Kidney epithelial cell (primary cell): ENCODE data around the gene CD274. TPM values are rescaled to one million over a fixed set of nuclear protein-coding genes. Genes with fewer than 3 reads are reported as not detected.
"Not testable (repeated sequence)": the region's sequence is repeated elsewhere in the genome, so short reads cannot be mapped to it uniquely, and the experiment has no call there.

Source experiments
- DNase-seq: peaks from one replicate; pipeline ENCODE4 v3.0.0-alpha.2; 2010; ENCODE audit warnings: low read depth
- H3K27me3 ChIP-seq: 2 replicates; pipeline ENCODE4 v1.6.0; 2011; ENCODE audit warnings: low read length; ENCODE audit not compliant: control insufficient read depth, insufficient read depth
- H3K36me3 ChIP-seq: 2 replicates; pipeline ENCODE4 v1.5.1; 2011; ENCODE audit warnings: low read length; ENCODE audit not compliant: control insufficient read depth, insufficient read depth
- H3K4me3 ChIP-seq: 2 replicates; pipeline ENCODE4 v1.5.1; 2011; ENCODE audit warnings: low read depth, mild to moderate bottlenecking, control low read depth, low read length
- total RNA-seq: library from RNA; depleted of rRNA; stranded (reverse); fragments of >200 nt; gene quantifications from 2 replicates; pipeline ENCODE4 v1.2.3, GENCODE V29; 2015
- TF ChIP-seq, protein P1 (sequence below): IDR thresholded peaks from 2 replicates; pipeline ENCODE4 v1.5.1; 2011; ENCODE audit warnings: mild to moderate bottlenecking, moderate library complexity, low read length, control low read depth, inconsistent platforms; ENCODE audit not compliant: insufficient read depth, poor library complexity, severe bottlenecking

Gene CD274
- total RNA-seq, 1 donor from 2014 or later = 7.7 TPM

DNA sequence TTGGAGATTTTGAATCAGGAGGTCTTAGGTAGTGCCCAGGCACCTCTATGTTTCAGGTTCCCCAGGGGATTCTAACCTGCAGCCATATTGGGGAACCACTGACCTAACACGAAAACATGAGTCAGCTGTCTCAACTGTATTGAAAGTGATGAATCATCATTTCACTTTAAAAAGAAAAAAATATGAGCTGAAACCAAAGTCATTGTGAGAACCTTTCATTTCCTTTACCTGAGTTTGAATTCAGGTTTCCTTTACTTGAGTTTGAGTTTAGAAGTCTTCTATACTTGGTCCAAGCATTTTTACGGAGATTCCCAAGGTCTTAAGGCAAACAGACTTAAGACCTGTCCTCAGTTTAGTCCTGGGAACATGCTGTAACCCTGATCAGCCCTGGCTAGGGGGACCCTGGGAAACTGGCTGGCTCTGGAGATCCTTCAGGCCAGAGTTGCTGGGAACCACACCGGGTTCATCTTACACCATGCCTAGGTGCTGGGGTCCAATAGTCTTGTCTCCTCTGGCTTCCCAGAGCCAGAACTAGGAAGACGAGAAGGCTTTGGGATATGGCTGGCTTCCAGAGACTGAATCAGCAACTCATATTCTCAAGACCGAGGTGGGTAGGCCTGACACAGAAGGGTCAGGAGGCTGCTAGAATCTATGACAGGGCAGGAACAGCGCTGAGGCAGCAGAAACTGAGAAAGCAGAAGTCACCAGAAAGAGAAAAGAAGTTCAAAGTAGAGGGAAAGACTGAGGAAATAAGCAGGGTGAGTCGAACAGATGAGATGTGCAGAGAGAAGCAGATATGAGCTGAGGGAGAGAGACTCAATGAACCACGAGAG is 43.6 kb downstream of the CD274 start:
- TF ChIP-seq, protein P1, sequence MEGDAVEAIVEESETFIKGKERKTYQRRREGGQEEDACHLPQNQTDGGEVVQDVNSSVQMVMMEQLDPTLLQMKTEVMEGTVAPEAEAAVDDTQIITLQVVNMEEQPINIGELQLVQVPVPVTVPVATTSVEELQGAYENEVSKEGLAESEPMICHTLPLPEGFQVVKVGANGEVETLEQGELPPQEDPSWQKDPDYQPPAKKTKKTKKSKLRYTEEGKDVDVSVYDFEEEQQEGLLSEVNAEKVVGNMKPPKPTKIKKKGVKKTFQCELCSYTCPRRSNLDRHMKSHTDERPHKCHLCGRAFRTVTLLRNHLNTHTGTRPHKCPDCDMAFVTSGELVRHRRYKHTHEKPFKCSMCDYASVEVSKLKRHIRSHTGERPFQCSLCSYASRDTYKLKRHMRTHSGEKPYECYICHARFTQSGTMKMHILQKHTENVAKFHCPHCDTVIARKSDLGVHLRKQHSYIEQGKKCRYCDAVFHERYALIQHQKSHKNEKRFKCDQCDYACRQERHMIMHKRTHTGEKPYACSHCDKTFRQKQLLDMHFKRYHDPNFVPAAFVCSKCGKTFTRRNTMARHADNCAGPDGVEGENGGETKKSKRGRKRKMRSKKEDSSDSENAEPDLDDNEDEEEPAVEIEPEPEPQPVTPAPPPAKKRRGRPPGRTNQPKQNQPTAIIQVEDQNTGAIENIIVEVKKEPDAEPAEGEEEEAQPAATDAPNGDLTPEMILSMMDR = no peak
- Histone ChIP-seq H3K27me3 (no peaks in the 10 kb centered on the region), H3K4me3 (no peak overlapping the region), H3K36me3 (no peaks in the 10 kb centered on the region)
- DNase-seq = peak; percentile 57

GRCh38 chr9:5494765-5495164 is 44.4 kb downstream of the CD274 start:
- not testable (repeated sequence) for DNase-seq, H3K4me3 ChIP-seq, H3K27me3 ChIP-seq, H3K36me3 ChIP-seq

DNA sequence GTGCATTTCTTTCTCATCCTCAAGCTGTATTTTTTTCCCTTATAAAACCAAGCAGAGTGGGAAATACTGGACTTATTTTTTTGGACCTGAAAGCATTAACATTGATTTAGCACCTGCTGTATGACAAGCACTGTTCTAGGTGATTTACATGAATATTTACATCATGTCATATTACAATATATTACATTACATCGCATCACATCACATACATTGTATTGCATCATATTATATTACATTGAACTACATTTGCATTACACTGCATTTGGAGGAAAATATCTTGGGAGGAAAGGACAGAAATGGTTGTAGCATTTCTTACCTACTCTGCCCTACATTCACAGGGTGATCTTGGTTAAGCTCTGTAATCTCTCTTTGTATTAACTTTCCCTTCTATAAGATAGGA is 48.8 kb downstream of the CD274 start:
- no peaks in the 10 kb centered on the region for H3K27me3 ChIP-seq
- DNase-seq = no peak
- no peaks in the 10 kb centered on the region for H3K36me3 ChIP-seq
- TF ChIP-seq, protein P1 = no peak
- no peak overlapping the region for H3K4me3 ChIP-seq

GRCh38 chr9:5499889-5500398 is 49.6 kb downstream of the CD274 start:
- no peaks in the 10 kb centered on the region for H3K36me3 ChIP-seq
- no peaks in the 10 kb centered on the region for H3K27me3 ChIP-seq
- TF ChIP-seq, protein P1 = no peak
- no peak overlapping the region for H3K4me3 ChIP-seq
- no peak for DNase-seq

GRCh38 chr9:5500441-5501235 is 50.3 kb downstream of the CD274 start:
- Histone ChIP-seq H3K36me3 (no peaks in the 10 kb centered on the region), H3K4me3 (no peak overlapping the region), H3K27me3 (no peaks in the 10 kb centered on the region)
- no peak for DNase-seq
- TF ChIP-seq, protein P1 = no peak

DNA sequence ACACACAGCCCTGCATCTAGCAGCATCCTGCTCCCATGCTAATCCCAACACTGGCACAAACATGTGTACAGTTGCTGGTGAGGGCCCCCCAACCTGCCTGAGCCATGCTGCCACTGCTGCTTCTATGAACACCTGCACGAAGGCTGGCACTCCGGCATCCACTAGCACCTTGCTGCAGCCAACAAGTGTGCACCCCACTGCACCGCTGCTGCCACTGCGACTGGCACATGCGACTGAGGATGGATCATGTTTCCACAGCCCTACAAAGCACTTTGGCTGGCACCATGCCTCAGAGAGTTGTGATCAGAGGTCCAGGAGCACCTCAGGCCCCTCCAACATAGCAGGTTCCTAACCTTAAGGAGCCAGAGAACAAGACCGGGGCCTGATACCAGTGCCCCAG is 52.2 kb downstream of the CD274 start:
- no peak overlapping the region for H3K4me3 ChIP-seq
- TF ChIP-seq, protein P1 = no peak

More for the DNA sequence above, 52.2 kb downstream of the CD274 start:
- no peaks in the 10 kb centered on the region for H3K27me3 ChIP-seq
- no peaks in the 10 kb centered on the region for H3K36me3 ChIP-seq
- DNase-seq = no peak
